BE2C (cell line): ENCODE data around the gene C11orf91.

Experiments used
- DNase-seq: peaks from one replicate; pipeline ENCODE4 v3.0.0-alpha.2; 2020
- H3K27me3 ChIP-seq: fragments of 250-450 bp; sonication (Bioruptor Pico); 2 replicates; pipeline ENCODE4 v1.5.1; 2020; ENCODE audit warnings: mild to moderate bottlenecking
- H3K36me3 ChIP-seq: fragments of 250-450 bp; sonication (Bioruptor Pico); 2 replicates; pipeline ENCODE4 v1.5.1; 2020; ENCODE audit warnings: mild to moderate bottlenecking
- H3K4me1 ChIP-seq: fragments of 250-450 bp; sonication (Bioruptor Pico); 2 replicates; pipeline ENCODE4 v1.5.1; 2020
- H3K4me3 ChIP-seq: 2 replicates; pipeline ENCODE4 v1.5.1; 2011; ENCODE audit warnings: low read depth, low read length
- H3K9me3 ChIP-seq: fragments of 250-450 bp; sonication (Bioruptor Pico); 2 replicates; pipeline ENCODE4 v1.5.1; 2020
- CTCF ChIP-seq: IDR thresholded peaks from 2 replicates; pipeline ENCODE4 v1.5.1; 2012; ENCODE audit warnings: mild to moderate bottlenecking, low read depth, low read length

The C11orf91 gene

GRCh38 chr11:33737362-33737821 is 36.8 kb upstream of the C11orf91 start:
- DNase-seq = no peak
- Histone ChIP-seq H3K36me3 (no peaks in the 10 kb centered on the region), H3K27me3 (no peaks in the 10 kb centered on the region), H3K4me3 (no peak overlapping the region), H3K4me1 (no peaks in the 10 kb centered on the region), H3K9me3 (no peaks in the 10 kb centered on the region)
- TF ChIP-seq CTCF = no peak

- no peak for TF ChIP-seq CTCF
- Histone ChIP-seq H3K9me3 (no peaks in the 10 kb centered on the region), H3K36me3 (no peaks in the 10 kb centered on the region), H3K27me3 (no peaks in the 10 kb centered on the region), H3K4me1 (no peaks in the 10 kb centered on the region), H3K4me3 (peak within 1 kb of the TSS; percentile 63)
- peak; percentile 86 for DNase-seq
These were observed 35.7 kb upstream of the C11orf91 start, which contains the start of gene CD59 for GRCh38 chr11:33736148-33736812. Gene CD59 (minus strand): TSS chr11:33736423. CDS start chr11:33722445, 13,978 bp downstream.

- Histone ChIP-seq H3K4me1 (no peaks in the 10 kb centered on the region; the same call in 1 of the 2 replicates), H3K4me3 (peak overlapping the region; percentile 63), H3K27me3 (no peaks in the 10 kb centered on the region), H3K9me3 (no peaks in the 10 kb centered on the region), H3K36me3 (no peaks in the 10 kb centered on the region)
- peak; percentile 8 for DNase-seq
- no peak for TF ChIP-seq CTCF
These were observed 34.9 kb upstream of the C11orf91 start for GRCh38 chr11:33735271-33736147.

GRCh38 chr11:33734441-33735270 is 34.0 kb upstream of the C11orf91 start:
- Histone ChIP-seq H3K4me1 (no peaks in the 10 kb centered on the region; the same call in 1 of the 2 replicates), H3K9me3 (no peaks in the 10 kb centered on the region), H3K4me3 (no peak overlapping the region), H3K36me3 (no peaks in the 10 kb centered on the region), H3K27me3 (no peaks in the 10 kb centered on the region)
- no peak for TF ChIP-seq CTCF
- no peak for DNase-seq

- H3K4me1 ChIP-seq = no peaks in the 10 kb centered on the region; the same call in 1 of the 2 replicates
- no peak for TF ChIP-seq CTCF
- H3K36me3 ChIP-seq = no peaks in the 10 kb centered on the region
- no peaks in the 10 kb centered on the region for H3K27me3 ChIP-seq
- no peak overlapping the region for H3K4me3 ChIP-seq
- DNase-seq = no peak
- H3K9me3 ChIP-seq = no peaks in the 10 kb centered on the region
These were observed 33.4 kb upstream of the C11orf91 start for GRCh38 chr11:33733980-33734379.
